Left hindlimb (tissue), 1 donor: Measurements from ENCODE around the gene TDO2.

Experiments
- DNase-seq: peaks from one replicate; pipeline ENCODE4 v3.0.0-alpha.2; 2018

TDO2 gene

GRCh38 chr4:155954939-155955338, 51.4 kb downstream of the TDO2 start:
- DNase-seq, result no peak

- no peak for DNase-seq
Observed at GRCh38 chr4:155956461-155956860, 53.0 kb downstream of the TDO2 start.

- no peak for DNase-seq
Observed at GRCh38 chr4:155959417-155959816, 55.9 kb downstream of the TDO2 start.

GRCh38 chr4:155960522-155960921, 57.0 kb downstream of the TDO2 start:
- no peak for DNase-seq

- no peak for DNase-seq
Observed at GRCh38 chr4:155961575-155961974, 58.1 kb downstream of the TDO2 start.

- DNase-seq, result no peak
Observed at GRCh38 chr4:155962767-155963166, 59.3 kb downstream of the TDO2 start.

- no peak for DNase-seq
Observed at GRCh38 chr4:155964016-155964891, 60.8 kb downstream of the TDO2 start.

- no peak for DNase-seq
Observed at GRCh38 chr4:155966171-155966570, 62.7 kb downstream of the TDO2 start.

GRCh38 chr4:155966731-155967395, 63.4 kb downstream of the TDO2 start:
- DNase-seq, result no peak
